Psoas muscle (tissue), 8 donors: ENCODE measurements around the gene RAD1. TPM values are rescaled to one million over a fixed set of nuclear protein-coding genes. Genes with fewer than 3 reads are reported as not detected.

ENCODE experiments used
- ATAC-seq, 4 donors: fragments of 200-7000 bp; cut with Tn5 transposase; one replicate each; pipeline ENCODE4 v1.9.1; 2020; ENCODE audit warnings: moderate library complexity in 3 of 4, mild to moderate bottlenecking in 2 of 4
- DNase-seq, 2 donors: peaks; one replicate each; pipeline ENCODE4 v3.0.0-alpha.2; 2020
- H3K27ac ChIP-seq: fragments of 200-600 bp; one replicate; pipeline ENCODE4 v1.8.0; 2022
- H3K27me3 ChIP-seq, 3 donors: fragments of 200-600 bp in 1 of 3; one replicate each; pipeline versions ENCODE4 v1.6.1 to v1.8.0; 2013 to 2022; ENCODE audit warnings: low read length in 2 of 3, mild to moderate bottlenecking in 2 of 3, moderate library complexity in 1 of 3; ENCODE audit not compliant: insufficient read depth in 3 of 3
- H3K36me3 ChIP-seq, 2 donors: fragments of 200-600 bp in 1 of 2; one replicate each; pipeline versions ENCODE4 v1.6.1 to v1.8.0; 2013 to 2022; ENCODE audit warnings: low read depth in 1 of 2, mild to moderate bottlenecking in 1 of 2, moderate library complexity in 1 of 2; ENCODE audit not compliant: insufficient read depth in 1 of 2
- H3K4me1 ChIP-seq: fragments of 200-600 bp; one replicate; pipeline ENCODE4 v1.8.0; 2022
- H3K4me3 ChIP-seq: fragments of 200-600 bp; one replicate; pipeline ENCODE4 v1.8.0; 2022; ENCODE audit warnings: mild to moderate bottlenecking
- H3K9me3 ChIP-seq: fragments of 200-600 bp; one replicate; pipeline ENCODE4 v1.8.0; 2022
- WGBS, 3 donors: extraction: QIAGEN DNeasy Blood & Tissue Kit; methylation state at CpG; one replicate each; pipeline versions ENCODE4 v1.1.6 to v1.1.7; 2013; 5-methylcytosine and 5-hydroxymethylcytosine counted together
- intact Hi-C, 2 donors: fragments of 100-400 bp; cut with DNase I; formaldehyde crosslinking; loops; one replicate each; pipeline versions ENCODE4 v1.11.0 to v1.14.2; 2022
- polyA plus RNA-seq, 3 donors: library from polyadenylated mRNA; stranded (reverse); fragments of 200-250 nt; gene quantifications; one replicate each; pipeline ENCODE4 v1.2.3, GENCODE V29; 2013
- total RNA-seq, 4 donors: library from RNA; stranded (reverse); fragmentation: NEBNext Ultra II Directional in 2 of 4; extraction: Animal tissue kit (Norgen Biotek cat#: 25700) in 2 of 4; gene quantifications; one replicate each; pipeline versions ENCODE4 v1.2.1 to v1.2.4, GENCODE V29; 2021 to 2023
- TF ChIP-seq, protein P1 (sequence below): fragments of 200-600 bp; IDR thresholded peaks from one replicate; pipeline ENCODE4 v1.8.0; 2022; ENCODE audit warnings: antibody characterized with exemption
- donor health status: healthy with polysubstance abuse.
- donor health status: DM: no; HTN: no; CAD: no; lungs with moderate emphysema.
- donor health status: Bipolar disorder and iron deficiency.
- donor health status: healthy.
- donor health status: DM: yes; HTN: yes; CAD: no.
- donor health status: DM: no; HTN: no; CAD: no.
- donor health status: DM: no; HTN: no; CAD: no.
- donor health status: DM: yes; HTN: yes; CAD: no.

Gene RAD1
- total and polyA plus RNA-seq, 7 donors, result 15.8 to 43.1 (median 18.2) TPM

DNA sequence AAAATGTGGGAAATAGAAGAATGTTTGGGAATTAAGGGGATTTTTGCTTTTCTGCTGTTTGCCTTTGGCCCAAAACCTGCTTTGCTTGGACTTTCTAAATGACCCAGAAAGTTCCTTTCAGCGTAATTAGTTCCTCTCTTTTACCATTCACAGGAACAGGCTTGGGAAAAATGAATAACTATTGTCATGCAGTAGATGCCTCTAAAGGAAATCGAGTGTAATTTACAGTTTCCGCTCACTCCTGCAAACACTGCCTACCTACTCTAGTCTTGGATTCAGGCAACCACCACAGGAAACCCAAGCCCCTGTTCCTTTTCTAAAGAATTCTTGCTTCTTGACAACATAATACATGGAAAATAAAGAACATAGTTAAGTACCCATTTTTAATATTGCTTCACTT, 51.4 kb downstream of the RAD1 start:
- Histone ChIP-seq H3K4me1 (no peaks in the 10 kb centered on the region), H3K36me3 (no peaks in the 10 kb centered on the region), H3K27me3 (no peaks in the 10 kb centered on the region), H3K27ac (no peak overlapping the region), H3K9me3 (no peaks in the 10 kb centered on the region), H3K4me3 (no peak overlapping the region)
- DNase-seq (no peak), ATAC-seq (no peak)
- intact Hi-C loops, result no loop called here
- WGBS, 3 donors, result 53 to 60% (median 53%) methylated on average over 3 of the region's 3 CpGs
- TF ChIP-seq, protein P1, sequence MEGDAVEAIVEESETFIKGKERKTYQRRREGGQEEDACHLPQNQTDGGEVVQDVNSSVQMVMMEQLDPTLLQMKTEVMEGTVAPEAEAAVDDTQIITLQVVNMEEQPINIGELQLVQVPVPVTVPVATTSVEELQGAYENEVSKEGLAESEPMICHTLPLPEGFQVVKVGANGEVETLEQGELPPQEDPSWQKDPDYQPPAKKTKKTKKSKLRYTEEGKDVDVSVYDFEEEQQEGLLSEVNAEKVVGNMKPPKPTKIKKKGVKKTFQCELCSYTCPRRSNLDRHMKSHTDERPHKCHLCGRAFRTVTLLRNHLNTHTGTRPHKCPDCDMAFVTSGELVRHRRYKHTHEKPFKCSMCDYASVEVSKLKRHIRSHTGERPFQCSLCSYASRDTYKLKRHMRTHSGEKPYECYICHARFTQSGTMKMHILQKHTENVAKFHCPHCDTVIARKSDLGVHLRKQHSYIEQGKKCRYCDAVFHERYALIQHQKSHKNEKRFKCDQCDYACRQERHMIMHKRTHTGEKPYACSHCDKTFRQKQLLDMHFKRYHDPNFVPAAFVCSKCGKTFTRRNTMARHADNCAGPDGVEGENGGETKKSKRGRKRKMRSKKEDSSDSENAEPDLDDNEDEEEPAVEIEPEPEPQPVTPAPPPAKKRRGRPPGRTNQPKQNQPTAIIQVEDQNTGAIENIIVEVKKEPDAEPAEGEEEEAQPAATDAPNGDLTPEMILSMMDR, result no peak

DNA sequence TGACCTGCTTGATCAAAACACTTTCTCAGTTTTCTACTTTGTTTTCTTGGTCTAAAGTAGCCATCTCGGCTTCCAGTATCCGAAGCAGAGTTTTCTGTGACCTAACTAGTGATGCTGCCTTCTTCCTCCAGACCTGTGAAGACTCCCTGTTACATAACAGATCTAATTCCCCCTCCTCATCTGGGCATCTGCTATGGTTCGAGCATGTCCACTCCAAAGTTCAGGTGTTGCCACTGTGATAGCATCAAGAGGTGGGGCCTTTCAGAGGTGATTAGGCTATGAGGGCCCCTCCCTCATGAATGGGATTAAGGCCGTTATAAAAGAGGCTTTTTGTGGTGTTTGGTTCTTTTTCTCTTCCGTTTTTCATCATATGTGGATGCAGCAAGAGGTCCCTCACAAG, 56.1 kb downstream of the RAD1 start:
- intact Hi-C loops, result no loop called here
- H3K9me3 ChIP-seq, result no peaks in the 10 kb centered on the region
- DNase-seq, result no peak
- no peaks in the 10 kb centered on the region for H3K4me1 ChIP-seq
- H3K4me3 ChIP-seq, result no peak overlapping the region
- no peak overlapping the region for H3K27ac ChIP-seq
- no peaks in the 10 kb centered on the region for H3K36me3 ChIP-seq
- no peak for ATAC-seq
- TF ChIP-seq, protein P1, result no peak
- H3K27me3 ChIP-seq, result no peaks in the 10 kb centered on the region
- 56 to 69% (median 61%) methylated on average over 4 to 5 of the region's 5 CpGs for WGBS, 3 donors

DNA sequence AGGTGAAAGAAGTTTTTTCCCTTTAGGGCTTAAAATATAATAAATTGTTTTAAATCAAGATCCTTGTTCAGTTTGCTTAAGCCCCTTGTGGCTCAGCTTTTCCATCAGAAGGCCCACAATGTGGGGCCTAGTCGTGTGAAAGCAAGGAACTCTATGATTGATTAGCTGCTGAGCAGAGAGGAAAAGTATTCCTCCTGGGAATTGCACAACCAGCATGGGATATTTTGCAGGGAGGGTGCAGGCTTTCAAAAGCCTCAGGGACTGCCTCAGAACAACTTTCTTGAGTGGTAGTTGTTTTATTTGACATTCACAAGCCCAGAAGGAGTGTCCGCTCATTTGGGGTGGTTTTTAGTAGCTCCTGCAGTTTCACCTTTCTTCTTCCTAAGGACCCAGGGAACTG, 56.5 kb downstream of the RAD1 start:
- no peaks in the 10 kb centered on the region for H3K4me1 ChIP-seq
- intact Hi-C loops, result no loop called here
- no peak overlapping the region for H3K27ac ChIP-seq
- H3K27me3 ChIP-seq, result no peaks in the 10 kb centered on the region
- TF ChIP-seq, protein P1, result no peak
- H3K4me3 ChIP-seq, result no peak overlapping the region
- ATAC-seq (no peak), DNase-seq (no peak)
- no peaks in the 10 kb centered on the region for H3K36me3 ChIP-seq
- H3K9me3 ChIP-seq, result no peaks in the 10 kb centered on the region
- WGBS, 3 donors, result 48 to 72% (median 71%) methylated on average over 2 of the region's 2 CpGs

DNA sequence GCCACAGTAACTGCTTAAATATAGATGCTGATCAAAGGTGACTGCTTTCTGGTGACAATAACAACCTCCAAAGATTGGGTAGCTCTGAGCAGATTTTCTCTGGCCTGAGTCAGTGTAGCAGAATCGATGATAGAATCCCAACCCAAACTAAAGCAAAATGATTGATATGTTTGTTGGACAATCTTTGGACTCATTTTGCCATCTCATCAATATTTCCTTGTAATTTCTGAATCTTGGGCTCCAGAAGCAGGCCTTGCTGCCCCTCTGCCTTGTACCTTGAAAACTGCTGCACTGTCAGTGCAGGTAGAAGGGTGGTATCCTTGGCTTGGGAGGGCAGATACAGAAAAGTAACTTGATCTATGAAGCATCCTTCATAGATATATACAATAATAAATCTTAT, 57.4 kb downstream of the RAD1 start:
- TF ChIP-seq, protein P1, result no peak
- DNase-seq (no peak), ATAC-seq (no peak)
- H3K9me3 ChIP-seq, result no peaks in the 10 kb centered on the region
- 87 to 97% (median 90%) methylated on average over 1 of the region's 1 CpG for WGBS, 3 donors
- H3K27ac ChIP-seq, result no peak overlapping the region
- no peaks in the 10 kb centered on the region for H3K4me1 ChIP-seq
- H3K36me3 ChIP-seq, result no peaks in the 10 kb centered on the region
- H3K27me3 ChIP-seq, result no peaks in the 10 kb centered on the region
- no peak overlapping the region for H3K4me3 ChIP-seq
- intact Hi-C loops, result no loop called here

DNA sequence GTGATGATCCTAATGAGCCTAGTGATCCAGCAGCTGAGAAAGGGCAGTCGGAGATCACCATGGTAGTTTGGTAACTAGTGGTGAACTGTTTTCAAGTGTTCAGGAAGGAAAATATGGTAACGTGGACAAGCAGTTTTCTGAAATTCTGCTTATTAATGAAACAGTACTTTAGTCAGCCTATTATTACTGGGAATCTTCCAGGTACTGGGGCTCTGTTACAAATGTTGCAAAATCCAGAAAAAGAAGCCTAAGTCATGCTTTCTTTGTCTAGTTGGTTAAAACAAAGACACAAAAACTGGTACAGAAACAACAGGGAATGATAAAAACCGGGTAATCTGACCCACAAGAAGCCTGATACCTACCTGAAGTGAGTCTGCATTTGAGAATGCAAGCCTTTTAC, 58.1 kb downstream of the RAD1 start:
- H3K4me1 ChIP-seq, result no peaks in the 10 kb centered on the region
- H3K27ac ChIP-seq, result no peak overlapping the region
- no peaks in the 10 kb centered on the region for H3K27me3 ChIP-seq
- TF ChIP-seq, protein P1, result no peak
- 70 to 78% (median 72%) methylated on average over 3 of the region's 3 CpGs for WGBS, 3 donors
- no peaks in the 10 kb centered on the region for H3K9me3 ChIP-seq
- intact Hi-C loops, result no loop called here
- ATAC-seq (no peak), DNase-seq (no peak)
- H3K36me3 ChIP-seq, result no peaks in the 10 kb centered on the region
- H3K4me3 ChIP-seq, result no peak overlapping the region
